Testis (tissue), 2 donors: ENCODE measurements around the gene MACROD2.

Experiments
- POLR2A ChIP-seq: fragments of 450-650 bp; IDR thresholded peaks from one replicate; pipeline ENCODE4 v1.6.1; 2017; ENCODE audit warnings: antibody characterized with exemption, mild to moderate bottlenecking, moderate library complexity
- TF ChIP-seq, protein P1 (sequence below), 3 experiments: fragments of 450-650 bp in 2 of 3; fragments of 200-600 bp in 1 of 3; sonication (generic) in 1 of 3; IDR thresholded peaks; one replicate each; pipeline ENCODE4 v1.5.1; 2016 to 2019; ENCODE audit warnings: antibody characterized with exemption in 3 of 3, mild to moderate bottlenecking in 2 of 3, moderate library complexity in 1 of 3

DNA sequence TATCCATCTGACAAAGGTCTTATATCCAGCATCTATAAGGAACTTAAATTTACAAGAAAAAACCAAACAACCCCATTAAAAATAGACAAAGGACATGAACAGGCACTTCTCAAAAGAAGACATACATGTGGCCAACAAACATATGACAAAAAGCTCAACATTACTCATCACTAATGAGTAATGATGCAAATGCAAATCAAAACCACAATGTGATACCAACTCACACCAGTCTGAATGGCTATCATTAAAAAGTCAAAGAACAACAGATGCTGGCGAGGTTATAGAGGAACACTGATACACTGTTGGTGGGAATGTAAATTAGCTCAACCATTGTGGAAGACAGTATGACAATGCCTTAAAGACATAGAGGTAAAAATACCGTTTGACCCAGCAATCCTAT is 13.9 kb downstream of the MACROD2 start:
- TF ChIP-seq, protein P1, sequence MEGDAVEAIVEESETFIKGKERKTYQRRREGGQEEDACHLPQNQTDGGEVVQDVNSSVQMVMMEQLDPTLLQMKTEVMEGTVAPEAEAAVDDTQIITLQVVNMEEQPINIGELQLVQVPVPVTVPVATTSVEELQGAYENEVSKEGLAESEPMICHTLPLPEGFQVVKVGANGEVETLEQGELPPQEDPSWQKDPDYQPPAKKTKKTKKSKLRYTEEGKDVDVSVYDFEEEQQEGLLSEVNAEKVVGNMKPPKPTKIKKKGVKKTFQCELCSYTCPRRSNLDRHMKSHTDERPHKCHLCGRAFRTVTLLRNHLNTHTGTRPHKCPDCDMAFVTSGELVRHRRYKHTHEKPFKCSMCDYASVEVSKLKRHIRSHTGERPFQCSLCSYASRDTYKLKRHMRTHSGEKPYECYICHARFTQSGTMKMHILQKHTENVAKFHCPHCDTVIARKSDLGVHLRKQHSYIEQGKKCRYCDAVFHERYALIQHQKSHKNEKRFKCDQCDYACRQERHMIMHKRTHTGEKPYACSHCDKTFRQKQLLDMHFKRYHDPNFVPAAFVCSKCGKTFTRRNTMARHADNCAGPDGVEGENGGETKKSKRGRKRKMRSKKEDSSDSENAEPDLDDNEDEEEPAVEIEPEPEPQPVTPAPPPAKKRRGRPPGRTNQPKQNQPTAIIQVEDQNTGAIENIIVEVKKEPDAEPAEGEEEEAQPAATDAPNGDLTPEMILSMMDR (IDR thresholded peaks at IDR 0.05): no peak
- no peak for TF ChIP-seq POLR2A
